K562 (cell line): ENCODE measurements around the gene ST8SIA1. TPM values are rescaled to one million over a fixed set of nuclear protein-coding genes. Genes with fewer than 3 reads are reported as not detected.

Experiments
- ATAC-seq: fragments of 200-7000 bp; cut with Tn5 transposase; 3 replicates; pipeline ENCODE4 v1.9.1; 2020; ENCODE audit warnings: moderate library complexity
- BruUV-seq: library from RNA; stranded (reverse); fragments of 400-500 nt; replicated peaks from 2 replicates; lab custom pipeline; 2021; lab: Mats Ljungman, UMichigan
- CTCF ChIA-PET: fragments of 300-600 bp; formaldehyde crosslinking; extraction: SDS; loops from one replicate; lab custom pipeline; 2021; ENCODE audit warnings: low intra/inter-chr PET ratio; lab: Yijun Ruan, JAX
- POLR2A ChIA-PET: fragments of 300-600, 350-650 bp; sonication (Branson Sonifier 250); formaldehyde crosslinking; extraction: SDS; loops from one replicate; lab custom pipeline; 2021; ENCODE audit warnings: antibody characterized with exemption, inconsistent platforms; lab: Yijun Ruan, JAX
- DNase-seq, 4 experiments: peaks; one replicate each; pipeline versions ENCODE4 v3.0.0 to v3.0.0-alpha.2; 2011 to 2018; ENCODE audit warnings: low spot score in 3 of 4, mixed read lengths in 3 of 4; ENCODE audit errors: extremely low read depth in 1 of 4
- FAIRE-seq: peaks from 2 replicates; lab custom pipeline; 2011; peaks lifted over from hg19 to GRCh38; lab: Jason Lieb, UNC
- H2AFZ ChIP-seq: 2 replicates; pipeline ENCODE4 v1.6.0; 2011; ENCODE audit warnings: low read depth, low read length, control low read depth, inconsistent platforms
- H3K27ac ChIP-seq: fragments of 200-600 bp; 3 replicates; pipeline ENCODE4 v1.8.0; 2011; ENCODE audit warnings: low read depth, mild to moderate bottlenecking, control low read depth, inconsistent platforms, low read length, moderate library complexity, mixed read lengths; ENCODE audit errors: extremely low read depth
- H3K27me3 ChIP-seq, 2 experiments: fragments of 300-600 bp in 1 of 2; 2 replicates in 1 of 2; 3 replicates in 1 of 2; pipeline versions ENCODE4 v1.6.0 to v1.8.0; 2011; ENCODE audit warnings: inconsistent platforms in 2 of 2, low read length in 2 of 2, mild to moderate bottlenecking in 1 of 2, mixed read lengths in 1 of 2, moderate library complexity in 1 of 2; ENCODE audit not compliant: control insufficient read depth in 2 of 2, insufficient read depth in 2 of 2
- H3K36me3 ChIP-seq: fragments of 300-600 bp; 3 replicates; pipeline ENCODE4 v1.8.0; 2011; ENCODE audit warnings: mild to moderate bottlenecking, low read length, inconsistent platforms; ENCODE audit not compliant: control insufficient read depth, insufficient read depth
- H3K4me1 ChIP-seq, 2 experiments: fragments of 200-600 bp in 1 of 2; replicated peaks in 1 of 2; 2 replicates in 1 of 2; 3 replicates in 1 of 2; pipeline versions ENCODE4 v1.5.1 to v1.8.0; 2011; ENCODE audit warnings: inconsistent platforms in 2 of 2, low read length in 2 of 2, mild to moderate bottlenecking in 1 of 2, mixed read lengths in 1 of 2, moderate library complexity in 1 of 2; ENCODE audit not compliant: control insufficient read depth in 2 of 2, insufficient read depth in 2 of 2
- H3K4me2 ChIP-seq: 2 replicates; pipeline ENCODE4 v1.6.1; 2011; ENCODE audit warnings: low read length, control low read depth, inconsistent platforms, mixed read lengths; ENCODE audit not compliant: insufficient read depth
- H3K4me3 ChIP-seq: fragments of 200-600 bp; sonication (generic), shearing (Covaris generic); 2 replicates; pipeline ENCODE4 v1.5.1; 2016; ENCODE audit warnings: control low read depth, inconsistent platforms
- H3K79me2 ChIP-seq: fragments of 200-600 bp; 3 replicates; pipeline ENCODE4 v1.8.0; 2011; ENCODE audit warnings: low read length, inconsistent platforms; ENCODE audit not compliant: control insufficient read depth, insufficient read depth
- H3K9ac ChIP-seq, 2 experiments: 2 replicates each; pipeline versions ENCODE4 v1.6.0 to v1.6.1; 2011; ENCODE audit warnings: low read depth in 2 of 2, low read length in 2 of 2, control low read depth in 1 of 2, inconsistent platforms in 1 of 2, mild to moderate bottlenecking in 1 of 2, mixed read lengths in 1 of 2; ENCODE audit not compliant: insufficient read depth in 1 of 2
- H3K9me1 ChIP-seq: one replicate; pipeline ENCODE4 v1.6.0; 2011; ENCODE audit warnings: inconsistent platforms, mild to moderate bottlenecking, low read length, moderate library complexity; ENCODE audit not compliant: control insufficient read depth, insufficient read depth
- H3K9me3 ChIP-seq: replicated peaks from 2 replicates; pipeline ENCODE4 v1.5.1; 2011; ENCODE audit warnings: low read depth, low read length, inconsistent platforms; ENCODE audit not compliant: control insufficient read depth, insufficient read depth
- H4K20me1 ChIP-seq: replicated peaks from 2 replicates; pipeline ENCODE4 v1.6.1; 2011; ENCODE audit warnings: low read length, inconsistent platforms, mixed read lengths; ENCODE audit not compliant: control insufficient read depth, insufficient read depth
- ARID4B ChIP-seq: sonication (generic); formaldehyde crosslinking; IDR thresholded peaks from 2 replicates; pipeline ENCODE4 v1.8.0; 2022; ENCODE audit warnings: mild to moderate bottlenecking, missing genetic modification reagents
- DLX4 ChIP-seq: fragments of 250-450 bp; sonication (Bioruptor Pico); IDR thresholded peaks from 2 replicates; pipeline ENCODE4 v1.6.1; 2021; ENCODE audit warnings: mild to moderate bottlenecking
- EWSR1 ChIP-seq: fragments of 450-650 bp; IDR thresholded peaks from 2 replicates; pipeline ENCODE4 v1.6.1; 2018; ENCODE audit warnings: borderline replicate concordance, mild to moderate bottlenecking, low read depth, moderate library complexity; ENCODE audit not compliant: partially characterized antibody
- FOXA1 ChIP-seq: fragments of 450-650 bp; IDR thresholded peaks from 2 replicates; pipeline ENCODE4 v1.6.1; 2016; ENCODE audit warnings: mild to moderate bottlenecking, borderline replicate concordance
- KLF6 ChIP-seq: fragments of 250-450 bp; sonication (Bioruptor Pico); IDR thresholded peaks from 2 replicates; pipeline ENCODE4 v1.4.0; 2020; ENCODE audit warnings: mild to moderate bottlenecking, moderate library complexity, borderline replicate concordance
- PURB ChIP-seq: sonication (generic); formaldehyde crosslinking; IDR thresholded peaks from 2 replicates; pipeline ENCODE4 v1.9.0; 2021; ENCODE audit warnings: low read depth, mild to moderate bottlenecking, missing genetic modification reagents
- TBL1XR1 ChIP-seq, 2 experiments: IDR thresholded peaks; 2 replicates each; pipeline ENCODE4 v1.6.1; 2012; ENCODE audit warnings: improper control_type of control experiment in 2 of 2, low read length in 2 of 2, mild to moderate bottlenecking in 1 of 2
- THAP12 ChIP-seq: fragments of 250-450 bp; sonication (Bioruptor Pico); IDR thresholded peaks from 2 replicates; pipeline ENCODE4 v1.9.0; 2021; ENCODE audit warnings: mild to moderate bottlenecking, inconsistent platforms
- ZFP91 ChIP-seq: sonication (generic); formaldehyde crosslinking; IDR thresholded peaks from 2 replicates; pipeline ENCODE4 v1.8.0; 2022; ENCODE audit warnings: mild to moderate bottlenecking, missing genetic modification reagents
- ZNF24 ChIP-seq: fragments of 450-650 bp; IDR thresholded peaks from 2 replicates; pipeline ENCODE4 v1.6.1; 2016
- ZNF280A ChIP-seq: fragments of 450-650 bp; IDR thresholded peaks from 2 replicates; pipeline ENCODE4 v1.6.1; 2018; ENCODE audit warnings: mild to moderate bottlenecking, low read depth; ENCODE audit not compliant: partially characterized antibody
- WGBS: fragments of 100-300 bp; shearing (Covaris generic); methylation state at CpG from one replicate; pipeline ENCODE4 v1.1.6; 2016; ENCODE audit warnings: low coverage, mixed read lengths; ENCODE audit not compliant: insufficient coverage; ENCODE audit errors: missing lambda C conversion rate; 5-methylcytosine and 5-hydroxymethylcytosine counted together
- in situ Hi-C: fragments of 300-500 bp; cut with MboI; formaldehyde crosslinking; loops from 4 replicates; pipeline ENCODE4 v1.15.0; 2018; ENCODE audit warnings: inconsistent platforms, mixed read lengths
- intact Hi-C: fragments of 100-400 bp; cut with micrococcal nuclease; formaldehyde crosslinking; loops from 2 replicates; pipeline ENCODE4 v1.14.2; 2022
- polyA plus RNA-seq, 8 experiments: library from polyadenylated mRNA; depleted of rRNA in 4 of 8; stranded (reverse) in 5 of 8; unstranded in 3 of 8; fragments of >200 nt; fragmentation: Nextera tagmentation in 2 of 8; fragmentation: Illumina TruSeq in 1 of 8; extraction: Ambion mirVana in 2 of 8; extraction: Trizol in 1 of 8; gene quantifications; 2 replicates each; pipeline versions ENCODE4 v1.2.1 to v1.2.3, GENCODE V29; 2011 to 2014; ENCODE audit warnings: inconsistent platforms in 1 of 8, missing spikeins in 1 of 8
- total RNA-seq, 7 experiments: library from RNA; depleted of rRNA in 6 of 7; stranded (reverse); fragments of >200 nt in 6 of 7; fragmentation: Illumina TruSeq in 2 of 7; extraction: Trizol in 2 of 7; gene quantifications; 2 replicates each; pipeline versions ENCODE4 v1.2.1 to v1.2.3, GENCODE V29; 2011 to 2021; ENCODE audit warnings: low replicate concordance in 1 of 7

ST8SIA1 gene
- total and polyA plus RNA-seq, 9 of the 15 experiments (the other 6 are each of a cell fraction or from before 2014, with no cell fraction given), result 0.86 to 26.3 (median 4.3) TPM

GRCh38 chr12:22248121-22248520 is 86.4 kb downstream of the ST8SIA1 start:
- Histone ChIP-seq H3K4me2 (no peak overlapping the region), H3K9ac (no peak overlapping the region), H3K9me3 (no peaks in the 10 kb centered on the region), H3K27ac (no peak overlapping the region), H4K20me1 (no peaks in the 10 kb centered on the region), H2AFZ (no peak overlapping the region), H3K36me3 (no peaks in the 10 kb centered on the region), H3K79me2 (no peaks in the 10 kb centered on the region), H3K4me1 (no peaks in the 10 kb centered on the region), H3K27me3 (no peaks in the 10 kb centered on the region), H3K4me3 (no peak overlapping the region), H3K9me1 (no peaks in the 10 kb centered on the region)
- FAIRE-seq, result no peak
- ChIA-PET CTCF (interaction anchor here (0.6 kb wide), 1 partner anchor 551 kb away, joined by 6 read pairs; no protein-coding TSS in a partner anchor), POLR2A (no interaction called here)
- BruUV-seq, result no TSS peak
- 3% methylated on average over 5 of the region's 6 CpGs for whole genome bisulfite sequencing
- intact Hi-C loops, result no loop called here
- ATAC-seq, result no peak
- DNase-seq, result no peak
- in situ Hi-C loops, result no loop called here
- TF ChIP-seq ZNF280A (no peak), KLF6 (no peak), ARID4B (CRISPR knock-in tag) (no peak), DLX4 (CRISPR knock-in tag) (no peak), FOXA1 (no peak), PURB (CRISPR knock-in tag) (no peak), ZNF24 (no peak), THAP12 (CRISPR knock-in tag) (no peak), TBL1XR1 (IDR thresholded peaks at IDR 0.05; ENCODE audit: low read length in 2 of 2) (no peak), ZFP91 (CRISPR knock-in tag) (no peak), EWSR1 (no peak)
